ENCODE results near the gene THYN1.
A peak's percentile ranks its signal among the peaks of the same experiment; 100 is the strongest.
"Not testable (repeated sequence)": the region's sequence is repeated elsewhere in the genome, so short reads cannot be mapped to it uniquely, and the experiment has no call there.

THYN1 gene

DNA sequence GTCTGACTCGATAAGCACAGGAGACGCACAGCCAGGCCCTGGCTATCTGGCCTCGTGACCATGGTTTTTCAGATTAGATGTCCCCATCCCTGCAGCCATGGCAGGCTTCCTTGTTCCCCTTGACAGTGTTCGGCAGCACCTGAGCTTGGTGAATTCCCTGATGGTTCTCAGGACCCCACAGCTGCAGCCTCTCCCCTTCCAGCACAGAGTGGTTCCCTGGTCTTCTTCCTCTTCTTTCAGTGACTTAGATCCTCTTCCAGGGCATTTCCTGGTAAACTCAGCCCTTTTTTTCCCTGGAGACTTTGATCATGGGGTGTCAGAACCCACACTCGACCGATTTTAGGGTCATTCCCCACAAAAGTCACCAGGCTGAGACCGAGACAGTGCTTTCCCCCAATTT lies 37.5 kb upstream of the THYN1 start:
- Histone ChIP-seq H3K56ac (ENCODE audit: low read length) (no peak overlapping the region), H4K8ac (ENCODE audit: low read depth, low read length) (no peak overlapping the region), H3K27ac (ENCODE audit: low read depth, low read length) (no peak overlapping the region), H2BK15ac (replicated peaks; ENCODE audit: low read depth) (no peak overlapping the region), H3K79me2 (ENCODE audit: control insufficient read depth, insufficient read depth, low read length) (no peaks in the 10 kb centered on the region), H3K4me1 (ENCODE audit: control insufficient read depth, low read depth, low read length) (peaks cover 3% of the 10 kb centered on the region), H2BK5ac (ENCODE audit: low read length) (no peak overlapping the region), H3K79me1 (ENCODE audit: low read length) (no peaks in the 10 kb centered on the region), H2AK5ac (ENCODE audit: low read length) (no peak overlapping the region), H2BK120ac (ENCODE audit: low read depth, low read length) (no peak overlapping the region), H3K4me2 (ENCODE audit: low read length) (no peak overlapping the region), H4K5ac (ENCODE audit: low read length) (no peak overlapping the region), H3K36me3 (ENCODE audit: control insufficient read depth, insufficient read depth, low read length) (no peaks in the 10 kb centered on the region), H3K4ac (ENCODE audit: low read depth, low read length) (no peak overlapping the region), H3K18ac (ENCODE audit: low read length) (no peak overlapping the region), H3K23ac (ENCODE audit: low read length) (no peak overlapping the region), H3K4me3 (ENCODE audit: low read length) (no peak overlapping the region), H3K27me3 (ENCODE audit: insufficient read depth, low read length, poor library complexity) (no peaks in the 10 kb centered on the region), H3K9ac (ENCODE audit: low read length) (no peak overlapping the region)
- no CpG with 5 or more reads among the region's 7 CpGs for WGBS (ENCODE audit: extremely low coverage, insufficient coverage, low lambda C conversion rate)
- DNase-seq = no peak

DNA sequence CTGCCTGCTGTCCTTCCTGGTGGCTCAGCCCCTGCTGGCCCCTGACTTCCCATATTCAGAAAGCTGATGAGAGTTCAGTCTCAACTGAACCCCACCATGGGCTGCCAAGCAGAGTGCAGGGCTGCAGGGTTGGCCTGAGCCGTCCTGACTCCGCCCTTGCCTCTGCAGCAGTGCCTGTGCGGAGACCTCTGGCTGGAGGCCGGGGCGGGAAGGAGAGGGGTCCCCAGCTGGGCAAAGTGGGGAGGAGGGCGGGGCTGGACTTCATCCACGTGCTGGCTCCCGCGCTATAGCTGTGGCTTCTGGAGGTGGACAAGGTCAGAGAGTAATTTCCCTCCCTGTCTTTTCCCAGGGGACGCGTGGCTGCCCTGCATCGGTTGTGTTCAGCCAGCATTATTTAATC lies 36.6 kb upstream of the THYN1 start:
- no peaks in the 10 kb centered on the region for H3K36me3 ChIP-seq (ENCODE audit: control insufficient read depth, insufficient read depth, low read length)
- WGBS (ENCODE audit: extremely low coverage, insufficient coverage, low lambda C conversion rate) = no CpG with 5 or more reads among the region's 12 CpGs
- no peak overlapping the region for H4K5ac ChIP-seq (ENCODE audit: low read length)
- H3K4me1 ChIP-seq (ENCODE audit: control insufficient read depth, low read depth, low read length) = peaks cover 3% of the 10 kb centered on the region
- no peak overlapping the region for H2AK5ac ChIP-seq (ENCODE audit: low read length)
- no peak overlapping the region for H2BK15ac ChIP-seq (replicated peaks; ENCODE audit: low read depth)
- no peaks in the 10 kb centered on the region for H3K79me1 ChIP-seq (ENCODE audit: low read length)
- no peak overlapping the region for H3K23ac ChIP-seq (ENCODE audit: low read length)
- H4K8ac ChIP-seq (ENCODE audit: low read depth, low read length) = no peak overlapping the region
- no peak overlapping the region for H3K27ac ChIP-seq (ENCODE audit: low read depth, low read length)
- H3K56ac ChIP-seq (ENCODE audit: low read length) = peak overlapping the region; percentile 60
- H3K18ac ChIP-seq (ENCODE audit: low read length) = no peak overlapping the region
- H3K4me2 ChIP-seq (ENCODE audit: low read length) = no peak overlapping the region
- no peak overlapping the region for H2BK5ac ChIP-seq (ENCODE audit: low read length)
- H3K79me2 ChIP-seq (ENCODE audit: control insufficient read depth, insufficient read depth, low read length) = no peaks in the 10 kb centered on the region
- H3K4me3 ChIP-seq (ENCODE audit: low read length) = no peak overlapping the region
- no peak overlapping the region for H2BK120ac ChIP-seq (ENCODE audit: low read depth, low read length)
- no peak overlapping the region for H3K4ac ChIP-seq (ENCODE audit: low read depth, low read length)
- H3K27me3 ChIP-seq (ENCODE audit: insufficient read depth, low read length, poor library complexity) = no peaks in the 10 kb centered on the region
- no peak overlapping the region for H3K9ac ChIP-seq (ENCODE audit: low read length)
- no peak for DNase-seq

DNA sequence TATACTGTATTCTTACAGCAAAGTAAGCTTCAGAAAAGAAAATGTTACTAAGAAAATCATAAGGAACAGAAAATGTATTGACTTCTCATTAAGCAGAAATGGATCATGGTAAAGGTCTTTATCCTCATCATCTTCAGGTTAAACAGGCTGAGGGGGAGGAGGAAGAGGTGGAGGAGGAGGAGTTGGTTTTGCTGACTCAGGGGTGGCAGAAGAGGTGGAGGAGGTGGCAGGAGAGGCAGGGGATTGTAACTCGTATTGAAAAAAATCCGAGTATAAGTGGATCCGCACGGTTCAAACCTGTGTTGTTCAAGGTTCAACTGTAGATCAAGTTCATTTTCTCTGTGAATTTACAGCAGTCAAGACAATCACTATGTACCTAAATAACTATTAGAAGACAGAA lies 36.0 kb upstream of the THYN1 start:
- Histone ChIP-seq H2AK5ac (ENCODE audit: low read length) (no peak overlapping the region), H3K4me1 (ENCODE audit: control insufficient read depth, low read depth, low read length) (peaks cover 3% of the 10 kb centered on the region), H2BK15ac (replicated peaks; ENCODE audit: low read depth) (no peak overlapping the region), H2BK120ac (ENCODE audit: low read depth, low read length) (no peak overlapping the region), H3K27ac (ENCODE audit: low read depth, low read length) (no peak overlapping the region), H3K36me3 (ENCODE audit: control insufficient read depth, insufficient read depth, low read length) (no peaks in the 10 kb centered on the region), H3K79me1 (ENCODE audit: low read length) (no peaks in the 10 kb centered on the region), H3K4me3 (ENCODE audit: low read length) (no peak overlapping the region), H3K4me2 (ENCODE audit: low read length) (no peak overlapping the region), H3K4ac (ENCODE audit: low read depth, low read length) (no peak overlapping the region), H4K5ac (ENCODE audit: low read length) (no peak overlapping the region), H3K27me3 (ENCODE audit: insufficient read depth, low read length, poor library complexity) (no peaks in the 10 kb centered on the region), H3K9ac (ENCODE audit: low read length) (no peak overlapping the region), H2BK5ac (ENCODE audit: low read length) (no peak overlapping the region), H4K8ac (ENCODE audit: low read depth, low read length) (no peak overlapping the region), H3K79me2 (ENCODE audit: control insufficient read depth, insufficient read depth, low read length) (no peaks in the 10 kb centered on the region), H3K56ac (ENCODE audit: low read length) (no peak overlapping the region), H3K18ac (ENCODE audit: low read length) (no peak overlapping the region), H3K23ac (ENCODE audit: low read length) (no peak overlapping the region)
- no CpG with 5 or more reads among the region's 4 CpGs for WGBS (ENCODE audit: extremely low coverage, insufficient coverage, low lambda C conversion rate)
- no peak for DNase-seq

DNA sequence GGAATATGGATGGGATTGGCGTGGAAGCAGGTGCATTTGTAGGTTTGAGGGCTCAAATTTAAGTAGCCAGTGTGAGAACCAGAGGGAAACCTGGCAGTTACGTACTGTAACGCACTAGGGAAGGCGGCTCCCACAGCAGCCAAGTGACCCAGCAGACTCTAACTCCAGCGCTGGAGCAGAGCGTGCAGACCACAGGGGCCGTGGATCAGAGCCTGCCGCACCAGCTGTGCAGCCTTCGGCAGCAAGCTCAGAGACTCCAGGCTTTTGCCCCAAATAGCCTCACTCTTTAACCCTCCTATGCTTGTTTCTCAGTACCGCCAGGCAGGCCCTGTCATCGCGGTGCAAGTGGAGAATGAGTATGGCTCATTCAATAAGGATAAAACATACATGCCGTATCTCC lies 35.3 kb upstream of the THYN1 start:
- H3K9ac ChIP-seq (ENCODE audit: low read length) = no peak overlapping the region
- DNase-seq = no peak
- no peak overlapping the region for H2AK5ac ChIP-seq (ENCODE audit: low read length)
- H3K4me3 ChIP-seq (ENCODE audit: low read length) = no peak overlapping the region
- no peak overlapping the region for H3K27ac ChIP-seq (ENCODE audit: low read depth, low read length)
- H3K27me3 ChIP-seq (ENCODE audit: insufficient read depth, low read length, poor library complexity) = no peaks in the 10 kb centered on the region
- H3K4me1 ChIP-seq (ENCODE audit: control insufficient read depth, low read depth, low read length) = peaks cover 3% of the 10 kb centered on the region
- no peak overlapping the region for H4K5ac ChIP-seq (ENCODE audit: low read length)
- no peak overlapping the region for H2BK120ac ChIP-seq (ENCODE audit: low read depth, low read length)
- H3K36me3 ChIP-seq (ENCODE audit: control insufficient read depth, insufficient read depth, low read length) = no peaks in the 10 kb centered on the region
- WGBS (ENCODE audit: extremely low coverage, insufficient coverage, low lambda C conversion rate) = no CpG with 5 or more reads among the region's 13 CpGs
- no peak overlapping the region for H3K23ac ChIP-seq (ENCODE audit: low read length)
- H3K79me1 ChIP-seq (ENCODE audit: low read length) = no peaks in the 10 kb centered on the region
- no peak overlapping the region for H3K4me2 ChIP-seq (ENCODE audit: low read length)
- no peak overlapping the region for H2BK5ac ChIP-seq (ENCODE audit: low read length)
- no peak overlapping the region for H3K18ac ChIP-seq (ENCODE audit: low read length)
- no peak overlapping the region for H4K8ac ChIP-seq (ENCODE audit: low read depth, low read length)
- H3K56ac ChIP-seq (ENCODE audit: low read length) = no peak overlapping the region
- no peak overlapping the region for H2BK15ac ChIP-seq (replicated peaks; ENCODE audit: low read depth)
- H3K4ac ChIP-seq (ENCODE audit: low read depth, low read length) = no peak overlapping the region
- no peaks in the 10 kb centered on the region for H3K79me2 ChIP-seq (ENCODE audit: control insufficient read depth, insufficient read depth, low read length)

DNA sequence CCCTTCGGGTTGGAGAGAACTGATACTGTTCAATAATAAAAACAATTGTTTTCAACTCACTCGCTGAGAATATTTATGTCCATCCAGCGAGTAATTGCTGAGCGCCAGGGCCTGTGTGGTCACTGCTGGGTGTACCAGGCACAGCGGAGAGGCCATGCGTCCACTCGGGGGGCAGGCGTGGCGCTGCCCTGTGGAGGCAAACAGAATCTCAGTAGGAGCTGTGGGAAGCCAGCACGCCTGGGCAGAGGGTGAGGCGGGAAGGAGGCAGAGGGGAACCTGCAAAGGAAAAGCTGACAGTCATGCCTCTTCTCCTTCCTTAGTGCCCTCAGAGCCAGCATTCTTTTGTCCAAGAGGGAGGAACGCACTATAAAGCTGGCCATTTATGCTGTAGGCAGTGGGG lies 34.4 kb upstream of the THYN1 start:
- no peak for DNase-seq
- no CpG with 5 or more reads among the region's 12 CpGs for WGBS (ENCODE audit: extremely low coverage, insufficient coverage, low lambda C conversion rate)

DNA sequence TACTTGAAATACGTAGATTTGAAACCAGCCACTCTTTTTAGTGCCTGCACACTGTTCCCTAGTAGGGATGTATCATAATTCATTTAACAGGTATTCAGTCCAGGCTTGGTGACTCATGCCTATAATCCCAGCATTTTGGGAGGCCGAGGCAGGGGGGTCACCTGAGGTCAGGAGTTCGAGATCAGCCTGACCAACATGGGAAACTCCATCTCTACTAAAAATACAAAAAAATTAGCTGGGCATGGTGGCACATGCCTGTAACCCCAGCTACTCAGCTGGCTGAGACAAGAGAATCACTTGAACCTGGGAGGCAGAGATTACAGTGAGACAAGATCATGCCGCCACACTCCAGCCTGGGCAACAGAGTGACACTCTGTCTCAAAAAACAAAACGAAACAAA lies 31.2 kb upstream of the THYN1 start:
- not testable (repeated sequence) for H2BK120ac ChIP-seq (ENCODE audit: low read depth, low read length); H3K18ac ChIP-seq (ENCODE audit: low read length); H3K27ac ChIP-seq (ENCODE audit: low read depth, low read length); H3K4ac ChIP-seq (ENCODE audit: low read depth, low read length); H3K27me3 ChIP-seq (ENCODE audit: insufficient read depth, low read length, poor library complexity); H3K4me3 ChIP-seq (ENCODE audit: low read length); H4K8ac ChIP-seq (ENCODE audit: low read depth, low read length); DNase-seq; H3K79me2 ChIP-seq (ENCODE audit: control insufficient read depth, insufficient read depth, low read length); H2BK15ac ChIP-seq (replicated peaks; ENCODE audit: low read depth); H4K5ac ChIP-seq (ENCODE audit: low read length); H3K4me1 ChIP-seq (ENCODE audit: control insufficient read depth, low read depth, low read length); H3K56ac ChIP-seq (ENCODE audit: low read length); H2BK5ac ChIP-seq (ENCODE audit: low read length); H3K4me2 ChIP-seq (ENCODE audit: low read length); H2AK5ac ChIP-seq (ENCODE audit: low read length); H3K9ac ChIP-seq (ENCODE audit: low read length); H3K79me1 ChIP-seq (ENCODE audit: low read length); H3K36me3 ChIP-seq (ENCODE audit: control insufficient read depth, insufficient read depth, low read length); H3K23ac ChIP-seq (ENCODE audit: low read length)
- WGBS (ENCODE audit: extremely low coverage, insufficient coverage, low lambda C conversion rate) = no CpG with 5 or more reads among the region's 5 CpGs

More for the DNA sequence above, 34.4 kb upstream of the THYN1 start:
- Histone ChIP-seq H3K4me2 (ENCODE audit: low read length) (no peak overlapping the region), H3K79me2 (ENCODE audit: control insufficient read depth, insufficient read depth, low read length) (no peaks in the 10 kb centered on the region), H2BK120ac (ENCODE audit: low read depth, low read length) (no peak overlapping the region), H2BK5ac (ENCODE audit: low read length) (no peak overlapping the region), H3K9ac (ENCODE audit: low read length) (no peak overlapping the region), H4K8ac (ENCODE audit: low read depth, low read length) (no peak overlapping the region), H3K4me3 (ENCODE audit: low read length) (no peak overlapping the region), H3K56ac (ENCODE audit: low read length) (no peak overlapping the region), H3K4ac (ENCODE audit: low read depth, low read length) (no peak overlapping the region), H3K27ac (ENCODE audit: low read depth, low read length) (no peak overlapping the region), H3K4me1 (ENCODE audit: control insufficient read depth, low read depth, low read length) (peaks cover 3% of the 10 kb centered on the region), H2AK5ac (ENCODE audit: low read length) (no peak overlapping the region), H3K79me1 (ENCODE audit: low read length) (no peaks in the 10 kb centered on the region), H3K23ac (ENCODE audit: low read length) (no peak overlapping the region), H4K5ac (ENCODE audit: low read length) (no peak overlapping the region), H3K36me3 (ENCODE audit: control insufficient read depth, insufficient read depth, low read length) (no peaks in the 10 kb centered on the region), H3K27me3 (ENCODE audit: insufficient read depth, low read length, poor library complexity) (no peaks in the 10 kb centered on the region), H3K18ac (ENCODE audit: low read length) (no peak overlapping the region), H2BK15ac (replicated peaks; ENCODE audit: low read depth) (no peak overlapping the region)
